Calu3 (cell line): ENCODE results near the gene MUC3A. TPM values are rescaled to one million over a fixed set of nuclear protein-coding genes. Genes with fewer than 3 reads are reported as not detected.

ENCODE experiments used
- BruUV-seq: library from RNA; stranded (reverse); fragments of 400-500 nt; replicated peaks from 2 replicates; lab custom pipeline; 2021; lab: Mats Ljungman, UMichigan
- CTCF ChIA-PET: fragments of 300-600 bp; sonication (Branson Sonifier 250); formaldehyde crosslinking; loops from one replicate; lab custom pipeline; 2022; ENCODE audit warnings: antibody characterized with exemption; lab: Charles Lee
- DNase-seq: peaks from one replicate; pipeline ENCODE4 v3.0.0; 2022
- H3K27ac Mint-ChIP-seq: one replicate; pipeline ENCODE4 v1.8.0; 2022; ENCODE audit warnings: mixed read lengths; ENCODE audit not compliant: unreplicated experiment
- H3K27me3 Mint-ChIP-seq: one replicate; pipeline ENCODE4 v1.8.0; 2022; ENCODE audit warnings: mixed read lengths; ENCODE audit not compliant: unreplicated experiment
- H3K36me3 Mint-ChIP-seq: one replicate; pipeline ENCODE4 v1.8.0; 2022; ENCODE audit warnings: mild to moderate bottlenecking, moderate library complexity, mixed read lengths; ENCODE audit not compliant: insufficient read depth, unreplicated experiment
- H3K4me1 Mint-ChIP-seq: one replicate; pipeline ENCODE4 v1.8.0; 2022; ENCODE audit warnings: mild to moderate bottlenecking, low read depth, mixed read lengths; ENCODE audit not compliant: unreplicated experiment
- H3K4me3 Mint-ChIP-seq: one replicate; pipeline ENCODE4 v1.8.0; 2022; ENCODE audit warnings: mild to moderate bottlenecking, low read depth, moderate library complexity, mixed read lengths; ENCODE audit not compliant: unreplicated experiment
- H3K9me3 Mint-ChIP-seq: one replicate; pipeline ENCODE4 v1.8.0; 2022; ENCODE audit warnings: low read depth, mixed read lengths; ENCODE audit not compliant: unreplicated experiment
- intact Hi-C: fragments of 100-400 bp; cut with micrococcal nuclease; formaldehyde crosslinking; loops from one replicate; pipeline ENCODE4 v1.10.0; 2022; ENCODE audit not compliant: unreplicated experiment
- total RNA-seq: library from RNA; stranded (reverse); gene quantifications from 2 replicates; pipeline ENCODE4 v1.2.3, GENCODE V29; 2022
- TF ChIP-seq, protein P1 (sequence below): fragments of 200-600 bp; IDR thresholded peaks from one replicate; pipeline ENCODE4 v1.8.0; 2022; ENCODE audit warnings: antibody characterized with exemption; ENCODE audit not compliant: unreplicated experiment

Gene MUC3A
- total RNA-seq, 1 experiment from 2014 or later = 6.3 TPM

DNA sequence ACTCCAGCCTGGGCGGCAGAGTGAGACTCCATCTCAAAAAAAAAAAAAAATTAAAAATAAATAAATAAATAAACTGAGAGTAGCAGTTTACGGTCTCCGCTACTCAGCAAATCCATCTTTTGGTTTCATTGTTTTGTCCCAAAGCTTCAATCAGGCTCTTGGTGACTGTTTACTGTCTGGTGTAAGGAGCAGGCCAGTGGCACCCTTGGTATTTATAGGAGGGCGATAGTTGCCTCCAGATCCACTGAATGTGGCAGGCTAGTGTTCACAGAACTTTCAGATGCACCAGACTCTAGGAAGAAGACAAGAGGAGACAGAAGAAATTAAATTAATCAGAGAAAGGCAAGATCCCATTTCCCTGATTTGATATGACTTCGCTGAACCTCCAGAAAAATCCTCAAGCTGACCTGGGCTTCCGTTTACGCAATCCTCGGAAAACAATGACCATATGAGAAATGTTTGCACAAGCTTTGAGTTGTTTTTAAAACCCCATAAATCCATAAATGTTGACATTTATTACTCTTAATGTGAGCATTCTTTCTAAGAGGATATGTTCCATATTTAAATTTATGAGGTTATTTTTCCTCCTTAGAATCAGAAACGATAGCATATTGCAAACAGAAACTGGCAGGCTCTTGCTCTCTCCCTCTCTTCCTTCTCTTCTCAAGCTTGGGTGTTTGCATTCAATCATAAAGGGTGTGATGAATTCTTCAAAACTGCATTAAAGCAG lies 7.1 kb upstream of the MUC3A start:
- BruUV-seq = no TSS peak
- DNase-seq = no peak

DNA sequence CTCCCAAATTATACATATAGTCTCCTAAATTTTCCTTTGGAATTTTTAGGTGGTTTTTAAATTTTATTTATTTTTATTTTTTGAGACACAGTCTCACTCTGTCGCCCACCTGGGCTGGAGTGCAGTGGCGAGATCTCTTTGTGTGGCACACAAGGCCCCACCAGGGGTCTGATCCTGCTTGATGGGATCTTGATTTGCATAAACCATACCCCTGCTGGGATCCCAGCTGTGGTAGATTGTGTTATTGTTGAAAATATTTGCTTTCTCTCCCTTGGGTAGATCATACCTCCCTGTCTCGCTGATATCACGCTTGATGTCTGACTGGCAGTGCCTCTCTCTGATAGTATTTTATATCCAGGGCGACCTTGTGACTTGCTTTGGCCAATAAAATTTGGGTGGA lies 5.6 kb upstream of the MUC3A start:
- no peak for DNase-seq
- no TSS peak for BruUV-seq
- Mint-ChIP-seq H3K36me3 (no peaks in the 10 kb centered on the region), H3K9me3 (no peaks in the 10 kb centered on the region), H3K27me3 (no peaks in the 10 kb centered on the region), H3K4me3 (no peak overlapping the region), H3K27ac (no peak overlapping the region), H3K4me1 (peaks cover 12% of the 10 kb centered on the region)
- intact Hi-C loops = no loop called here
- CTCF ChIA-PET = no interaction called here
- TF ChIP-seq, protein P1, sequence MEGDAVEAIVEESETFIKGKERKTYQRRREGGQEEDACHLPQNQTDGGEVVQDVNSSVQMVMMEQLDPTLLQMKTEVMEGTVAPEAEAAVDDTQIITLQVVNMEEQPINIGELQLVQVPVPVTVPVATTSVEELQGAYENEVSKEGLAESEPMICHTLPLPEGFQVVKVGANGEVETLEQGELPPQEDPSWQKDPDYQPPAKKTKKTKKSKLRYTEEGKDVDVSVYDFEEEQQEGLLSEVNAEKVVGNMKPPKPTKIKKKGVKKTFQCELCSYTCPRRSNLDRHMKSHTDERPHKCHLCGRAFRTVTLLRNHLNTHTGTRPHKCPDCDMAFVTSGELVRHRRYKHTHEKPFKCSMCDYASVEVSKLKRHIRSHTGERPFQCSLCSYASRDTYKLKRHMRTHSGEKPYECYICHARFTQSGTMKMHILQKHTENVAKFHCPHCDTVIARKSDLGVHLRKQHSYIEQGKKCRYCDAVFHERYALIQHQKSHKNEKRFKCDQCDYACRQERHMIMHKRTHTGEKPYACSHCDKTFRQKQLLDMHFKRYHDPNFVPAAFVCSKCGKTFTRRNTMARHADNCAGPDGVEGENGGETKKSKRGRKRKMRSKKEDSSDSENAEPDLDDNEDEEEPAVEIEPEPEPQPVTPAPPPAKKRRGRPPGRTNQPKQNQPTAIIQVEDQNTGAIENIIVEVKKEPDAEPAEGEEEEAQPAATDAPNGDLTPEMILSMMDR = no peak

More for the DNA sequence above, 7.1 kb upstream of the MUC3A start:
- Mint-ChIP-seq H3K27ac (no peak overlapping the region), H3K36me3 (no peaks in the 10 kb centered on the region), H3K9me3 (no peaks in the 10 kb centered on the region), H3K4me1 (peaks cover 12% of the 10 kb centered on the region), H3K27me3 (no peaks in the 10 kb centered on the region), H3K4me3 (peak overlapping the region; percentile 25)
- TF ChIP-seq, protein P1 = no peak
- CTCF ChIA-PET = interaction anchor here (0.7 to 0.9 kb wide), 2 partner anchors 16 to 88 kb away, joined by 3 read pairs; no protein-coding TSS in a partner anchor
- intact Hi-C loops = no loop called here

DNA sequence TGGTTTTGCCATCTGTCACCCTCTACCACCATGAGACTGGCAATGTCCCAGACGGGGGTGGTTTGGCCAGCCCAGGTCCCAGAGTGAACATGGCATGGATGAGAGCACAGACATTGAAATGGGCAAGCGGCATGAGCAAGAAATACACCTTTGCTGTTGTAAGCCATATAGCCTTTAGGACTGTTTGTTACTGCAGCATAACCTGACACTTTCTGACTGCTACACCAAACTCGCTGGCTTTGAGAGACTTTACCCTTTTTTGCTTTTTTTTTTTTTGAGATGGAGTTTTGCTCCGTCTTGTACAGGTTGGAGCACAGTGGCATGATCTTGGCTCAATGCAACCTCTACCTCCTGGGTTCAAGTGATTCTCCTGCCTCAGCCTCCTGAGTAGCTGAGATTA lies 5.2 kb upstream of the MUC3A start:
- Mint-ChIP-seq H3K4me3 (no peak overlapping the region), H3K27me3 (no peaks in the 10 kb centered on the region), H3K36me3 (no peaks in the 10 kb centered on the region), H3K4me1 (peaks cover 12% of the 10 kb centered on the region), H3K9me3 (no peaks in the 10 kb centered on the region), H3K27ac (no peak overlapping the region)
- BruUV-seq = no TSS peak
- intact Hi-C loops = no loop called here
- TF ChIP-seq, protein P1 = no peak
- CTCF ChIA-PET = no interaction called here
- no peak for DNase-seq

DNA sequence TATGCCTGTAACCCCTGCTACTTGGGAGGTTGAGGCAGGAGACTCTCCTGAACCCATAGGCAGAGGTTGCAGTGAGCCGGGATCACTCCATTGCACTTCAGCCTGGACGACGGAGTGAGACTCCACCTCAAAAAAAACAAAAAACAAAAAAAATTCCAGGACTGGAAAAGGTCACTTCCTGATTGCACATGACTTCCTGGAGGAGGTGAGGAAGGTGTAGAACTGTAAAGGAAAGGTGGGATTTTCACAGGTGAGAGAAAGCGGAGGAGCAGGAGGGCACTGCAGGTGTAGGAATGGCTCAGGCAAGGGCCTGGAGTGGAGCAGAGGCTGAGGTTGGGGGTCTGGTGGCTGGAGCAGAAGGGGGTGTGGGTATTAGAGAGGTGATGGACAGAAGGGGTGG lies 3.2 kb upstream of the MUC3A start:
- H3K4me1 Mint-ChIP-seq = peaks cover 12% of the 10 kb centered on the region
- H3K27me3 Mint-ChIP-seq = peaks cover 16% of the 10 kb centered on the region
- no peak overlapping the region for H3K4me3 Mint-ChIP-seq
- TF ChIP-seq, protein P1 = no peak
- CTCF ChIA-PET = no interaction called here
- no peaks in the 10 kb centered on the region for H3K9me3 Mint-ChIP-seq
- H3K27ac Mint-ChIP-seq = no peak overlapping the region
- H3K36me3 Mint-ChIP-seq = no peaks in the 10 kb centered on the region
- no peak for DNase-seq
- no TSS peak for BruUV-seq
- intact Hi-C loops = no loop called here
